Left forelimb (tissue), 1 donor: ENCODE results near the gene DMBT1.
A peak's percentile ranks its signal among the peaks of the same experiment; 100 is the strongest.

Experiments
- DNase-seq: peaks from one replicate; pipeline ENCODE4 v3.0.0-alpha.2; 2018; ENCODE audit warnings: low spot score

DMBT1 gene

DNA sequence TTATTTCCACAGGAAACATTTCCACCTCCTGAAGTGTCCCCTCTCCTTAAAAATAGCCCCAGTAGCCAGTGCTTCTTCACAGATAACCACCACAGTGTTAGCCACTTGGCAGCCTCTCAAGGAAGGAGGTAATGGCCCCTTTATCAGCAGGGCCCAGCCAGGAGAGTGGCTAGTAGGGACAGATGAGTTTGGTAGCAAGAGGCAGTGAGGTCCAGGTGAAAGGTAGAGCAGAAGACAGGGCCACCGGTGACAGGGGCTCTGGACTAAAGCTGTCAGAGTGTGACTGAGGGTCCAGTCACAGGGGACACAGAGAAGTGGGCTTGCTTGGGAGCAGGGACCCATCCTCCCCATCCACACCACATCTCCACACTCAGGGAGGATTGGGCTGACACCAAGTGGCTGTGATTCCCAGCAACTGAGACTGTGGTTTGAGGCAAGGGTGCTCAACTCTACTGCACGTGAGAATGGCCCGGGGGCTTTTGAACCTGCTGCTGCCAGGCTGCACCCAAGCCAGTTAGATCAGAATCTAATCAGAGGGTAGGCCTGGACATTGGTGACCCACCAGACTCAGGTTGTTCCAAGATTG is 86.9 kb downstream of the DMBT1 start:
- no peak for DNase-seq

DNA sequence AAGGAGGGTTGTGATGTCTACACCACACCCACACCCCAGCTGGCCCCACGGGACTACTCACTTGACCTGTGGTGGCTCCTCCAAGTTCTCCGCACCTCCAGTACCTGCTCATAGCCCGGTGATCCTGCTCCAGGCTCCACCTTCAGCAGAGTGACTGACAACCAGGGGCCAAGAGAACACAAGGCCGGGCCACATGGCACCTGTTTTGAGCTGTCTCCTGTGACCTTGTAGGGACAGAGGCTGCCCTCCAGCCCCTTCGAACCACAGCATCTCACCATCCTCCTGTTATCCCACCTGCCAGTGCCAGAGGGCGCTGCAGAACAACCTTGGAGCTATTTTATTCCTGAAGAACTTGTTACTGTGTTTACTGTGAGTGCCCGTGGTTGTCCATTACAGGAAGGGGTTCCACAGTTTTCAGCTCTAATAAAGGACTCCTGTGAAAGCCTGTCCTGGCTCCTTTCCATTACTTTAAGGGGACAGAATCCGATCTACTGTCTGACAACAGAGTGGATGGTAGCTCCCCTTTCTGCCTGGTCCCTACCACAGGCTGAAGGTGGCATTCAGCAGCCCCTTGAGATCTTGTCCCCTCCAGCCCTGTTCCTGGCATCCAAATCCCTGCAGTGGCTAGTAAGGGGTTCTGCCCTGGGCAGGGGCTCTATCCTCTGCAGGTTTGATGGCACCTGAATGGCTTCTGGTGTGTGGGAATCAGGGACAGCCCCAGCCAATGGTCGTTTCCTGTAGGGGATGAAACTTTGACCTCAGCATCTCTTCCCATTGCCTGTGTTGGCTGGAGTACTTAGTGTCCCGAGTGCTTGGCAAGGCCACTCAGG is 88.3 kb downstream of the DMBT1 start:
- no peak for DNase-seq

GRCh38 chr10:122649903-122650302 is 89.3 kb downstream of the DMBT1 start:
- DNase-seq = peak; percentile 5

GRCh38 chr10:122650331-122650730 is 89.8 kb downstream of the DMBT1 start:
- no peak for DNase-seq

GRCh38 chr10:122655524-122656307 is 95.2 kb downstream of the DMBT1 start:
- no peak for DNase-seq

- DNase-seq = no peak
Measured at GRCh38 chr10:122656308-122656705, 95.8 kb downstream of the DMBT1 start.

DNA sequence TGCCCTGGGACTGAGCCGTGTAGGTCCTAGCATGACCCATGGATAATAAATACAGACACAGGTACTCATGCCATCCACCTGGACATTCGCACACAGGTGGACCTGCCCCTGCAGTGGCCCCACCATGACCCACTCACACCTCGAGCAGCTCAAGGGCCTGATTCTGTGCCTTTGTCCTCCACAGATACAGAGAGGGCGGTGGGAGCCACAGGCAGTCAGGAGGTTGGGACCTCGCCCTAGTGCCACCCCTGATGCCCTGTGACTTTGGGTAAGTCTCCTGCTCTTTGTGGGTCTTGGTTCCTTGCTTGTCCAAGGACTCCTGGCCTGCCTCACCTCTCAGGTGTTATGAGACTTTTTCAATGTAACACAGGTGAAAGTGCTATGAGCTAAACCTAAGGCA is 96.2 kb downstream of the DMBT1 start:
- DNase-seq = no peak

DNA sequence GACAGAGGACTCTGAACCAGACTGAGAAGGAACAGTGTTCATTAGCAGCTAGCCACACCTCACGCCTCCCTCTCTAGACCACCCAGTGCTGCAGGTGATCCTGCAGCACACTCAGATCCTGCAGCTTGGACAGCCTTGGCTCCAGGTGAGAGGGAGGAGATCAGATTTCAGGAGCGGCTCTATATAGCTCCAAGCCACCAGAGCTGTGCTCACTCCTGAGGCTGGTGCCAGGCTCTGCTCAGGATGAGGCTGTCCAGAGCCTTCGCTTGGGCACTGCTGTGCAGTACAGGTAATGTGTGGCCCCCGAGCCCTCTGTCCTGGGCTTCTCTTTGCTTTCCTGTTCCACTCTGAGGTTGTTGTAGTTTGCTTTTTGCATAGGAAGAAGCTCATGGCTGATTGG is 96.7 kb downstream of the DMBT1 start:
- no peak for DNase-seq

GRCh38 chr10:122657729-122658128 is 97.2 kb downstream of the DMBT1 start:
- DNase-seq = no peak

GRCh38 chr10:122658356-122659049 is 97.9 kb downstream of the DMBT1 start:
- no peak for DNase-seq

DNA sequence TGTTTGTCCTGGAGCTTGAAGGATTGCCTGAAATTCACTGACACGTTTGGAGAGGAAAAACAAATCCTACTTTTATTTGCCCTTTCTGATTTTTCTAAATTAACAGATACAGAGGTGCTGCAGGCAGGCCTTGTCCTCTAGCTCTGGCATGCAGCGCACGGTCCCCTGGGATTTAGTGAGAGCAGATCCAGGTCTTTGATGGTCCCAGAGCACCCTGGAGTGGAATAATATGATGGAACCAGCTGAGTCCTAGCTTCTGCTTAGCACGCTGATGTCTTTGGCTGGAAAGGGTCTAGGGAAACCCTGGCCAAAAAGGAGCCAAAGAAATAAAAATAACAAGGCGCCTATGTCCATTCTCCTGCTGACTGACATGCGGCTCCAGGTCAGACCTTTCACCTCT is 98.6 kb downstream of the DMBT1 start:
- DNase-seq = peak; percentile 51

- DNase-seq = no peak
Measured at GRCh38 chr10:122659651-122660050, 99.1 kb downstream of the DMBT1 start.

DNA sequence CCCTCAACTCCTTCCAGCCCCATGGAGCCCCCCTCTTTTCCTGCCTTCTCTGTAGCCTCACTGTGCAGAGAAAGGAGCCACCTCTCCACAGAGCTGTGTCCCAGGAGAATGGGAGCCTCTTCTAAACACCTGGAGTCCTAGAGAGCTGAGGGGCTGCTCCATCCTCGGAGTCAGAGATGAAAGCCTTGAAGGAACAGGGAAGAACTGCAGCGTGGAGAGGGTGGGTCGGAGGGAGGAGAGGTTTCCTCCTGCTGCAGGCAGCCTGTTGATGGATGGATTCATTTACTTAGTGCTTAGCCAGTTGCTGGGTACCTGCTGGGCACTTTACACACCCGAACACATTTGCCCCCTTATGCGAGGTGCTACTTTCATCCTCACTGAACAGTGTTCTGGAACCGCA is 100.1 kb downstream of the DMBT1 start:
- DNase-seq = no peak

DNA sequence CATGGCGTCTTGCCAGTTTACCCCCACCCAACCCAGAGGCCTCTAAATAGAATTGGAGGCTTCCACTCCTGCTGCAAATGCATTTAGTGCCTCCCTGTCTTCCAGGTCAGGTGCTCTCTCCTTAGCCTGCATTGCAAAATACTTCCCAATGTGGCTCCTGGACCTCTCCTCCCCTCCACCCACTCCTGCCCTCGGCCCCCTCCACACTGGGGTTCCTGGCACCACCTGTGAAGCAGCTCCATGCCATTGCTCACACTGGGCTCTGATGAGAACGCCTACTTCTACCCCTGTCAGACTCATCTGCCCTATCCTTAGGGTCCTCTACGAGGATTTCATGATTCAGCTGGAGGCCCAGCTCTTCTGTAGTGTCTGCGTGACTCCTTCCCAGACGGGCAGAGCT is 101.7 kb downstream of the DMBT1 start:
- peak; percentile 14 for DNase-seq

- no peak for DNase-seq
Measured at GRCh38 chr10:122663516-122664130, 103.1 kb downstream of the DMBT1 start.

DNA sequence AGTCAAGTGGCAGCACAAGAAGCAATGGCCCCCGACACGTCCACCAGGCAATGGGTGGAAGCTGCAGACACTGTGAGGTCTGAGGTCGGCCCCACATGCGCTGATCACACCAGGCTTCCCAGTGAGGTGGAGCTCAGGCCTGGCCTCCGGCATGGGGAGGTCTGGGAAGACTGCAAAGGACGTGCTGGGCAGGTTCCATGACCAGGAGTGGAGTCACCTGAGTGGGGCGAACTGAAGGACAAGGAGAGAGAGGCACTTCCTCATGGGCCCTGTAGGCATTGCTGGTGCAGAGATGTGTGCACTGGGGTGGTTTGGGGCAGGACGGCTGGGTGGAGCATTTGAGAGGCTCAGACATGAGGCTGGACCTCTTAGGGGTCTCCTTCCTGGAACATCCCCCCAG is 103.9 kb downstream of the DMBT1 start:
- DNase-seq = no peak

DNA sequence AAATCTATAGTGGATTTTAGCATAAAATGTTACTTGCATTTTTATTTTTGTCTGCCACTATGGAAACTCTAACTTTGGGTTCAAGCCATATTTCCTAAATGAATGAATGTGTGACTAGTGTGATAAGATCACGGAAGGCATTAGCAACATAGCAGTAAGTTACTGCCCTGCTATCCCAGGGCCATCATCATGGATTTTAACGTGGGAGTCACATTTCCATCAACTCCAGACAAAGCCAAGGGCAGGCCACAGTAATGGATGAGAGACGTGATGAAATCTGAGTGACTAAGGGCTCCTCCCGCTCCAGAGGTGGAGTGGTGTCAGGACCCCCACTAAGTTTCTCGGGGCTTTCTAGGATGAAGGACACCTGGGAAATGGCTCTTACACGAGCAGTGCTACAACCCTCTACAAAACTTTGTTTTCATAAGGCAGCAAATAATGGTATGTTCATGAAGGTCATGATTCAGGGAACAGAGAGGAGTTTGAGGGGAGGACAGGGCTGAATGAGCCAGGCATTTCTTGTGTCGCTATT is 104.8 kb downstream of the DMBT1 start:
- no peak for DNase-seq

DNA sequence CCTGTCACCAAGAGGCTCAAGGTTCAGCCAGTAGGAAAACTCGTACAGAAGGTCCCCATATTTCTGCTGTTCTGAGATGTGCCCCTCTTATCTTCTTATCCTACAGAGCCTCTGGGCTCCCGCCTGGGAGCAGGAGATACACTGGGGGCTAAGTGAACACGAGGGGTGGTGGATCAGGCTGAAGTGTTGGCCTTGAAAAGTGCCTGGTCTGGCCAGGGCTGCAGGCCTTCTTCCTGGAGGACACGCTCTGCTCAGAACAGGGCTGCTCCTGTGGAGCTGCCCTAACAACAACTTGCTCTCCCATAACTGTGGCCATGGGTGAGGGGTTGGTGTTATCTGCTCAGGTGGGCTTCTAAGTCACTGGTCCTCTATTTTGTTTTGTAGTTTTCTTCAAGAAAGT is 105.4 kb downstream of the DMBT1 start:
- DNase-seq = no peak

GRCh38 chr10:122669045-122669444 is 108.5 kb downstream of the DMBT1 start:
- DNase-seq = no peak

DNA sequence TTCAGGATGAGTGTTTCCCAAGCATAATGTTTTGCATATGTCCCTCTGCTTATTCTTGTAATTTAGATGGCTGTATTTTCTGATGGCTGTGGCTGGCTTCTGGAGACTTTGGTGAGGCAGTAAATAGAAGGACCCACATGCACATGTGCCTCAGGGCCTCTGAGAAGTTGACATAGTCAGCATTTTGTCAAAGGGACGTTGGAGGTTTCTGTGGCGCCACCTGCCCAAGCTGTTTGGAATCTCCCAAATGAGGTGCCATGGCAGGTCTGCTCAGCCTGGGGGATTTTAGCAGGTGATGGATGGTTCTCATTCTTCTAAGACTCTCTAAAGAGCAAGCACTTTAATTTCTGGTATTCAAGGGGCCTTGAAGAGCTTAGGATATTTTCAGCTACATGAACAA is 109.3 kb downstream of the DMBT1 start:
- no peak for DNase-seq

GRCh38 chr10:122671355-122671754 is 110.8 kb downstream of the DMBT1 start:
- DNase-seq = no peak

DNA sequence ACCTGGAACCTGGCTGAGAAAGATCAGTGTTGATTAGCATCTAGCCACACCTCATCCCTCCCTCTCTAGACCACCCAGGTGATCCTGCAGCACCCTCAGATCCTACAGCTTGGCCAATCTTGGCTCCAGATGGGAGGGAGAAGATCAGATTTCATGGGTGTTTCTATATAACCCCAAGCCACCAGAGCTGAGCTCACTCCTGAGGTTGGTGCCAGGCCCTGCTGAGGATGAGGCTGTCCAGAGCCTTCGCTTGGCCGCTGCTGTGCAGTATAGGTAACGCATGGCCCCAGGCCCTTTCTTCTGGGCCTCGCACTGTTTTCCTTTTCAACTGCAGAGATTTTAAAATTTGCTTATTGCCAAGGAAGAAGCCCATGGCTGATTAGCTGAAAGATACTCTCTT is 112.1 kb downstream of the DMBT1 start:
- DNase-seq = no peak
